ENCODE results near the gene AGBL3.

AGBL3 gene

DNA sequence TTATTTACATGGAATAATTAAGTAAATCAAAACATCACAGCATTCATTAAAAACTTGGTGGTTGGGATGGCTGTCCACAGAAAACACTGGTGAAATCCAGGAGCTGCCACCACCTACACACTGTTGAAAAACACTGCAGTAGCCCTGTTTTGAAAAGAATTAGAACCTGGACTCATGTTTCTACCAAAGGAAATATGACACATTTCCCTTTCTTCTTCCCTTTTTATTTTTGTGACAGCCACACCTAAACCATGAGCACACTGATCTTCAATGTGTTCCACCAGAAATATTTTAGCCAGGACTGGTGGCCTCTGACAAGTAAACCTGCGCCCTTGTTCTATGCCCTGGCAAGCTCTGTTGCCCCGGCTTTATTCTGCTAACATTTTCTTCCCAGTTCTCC is 164.8 kb downstream of the AGBL3 start:
- peak overlapping the region; percentile 93 for H3K27ac ChIP-seq

DNA sequence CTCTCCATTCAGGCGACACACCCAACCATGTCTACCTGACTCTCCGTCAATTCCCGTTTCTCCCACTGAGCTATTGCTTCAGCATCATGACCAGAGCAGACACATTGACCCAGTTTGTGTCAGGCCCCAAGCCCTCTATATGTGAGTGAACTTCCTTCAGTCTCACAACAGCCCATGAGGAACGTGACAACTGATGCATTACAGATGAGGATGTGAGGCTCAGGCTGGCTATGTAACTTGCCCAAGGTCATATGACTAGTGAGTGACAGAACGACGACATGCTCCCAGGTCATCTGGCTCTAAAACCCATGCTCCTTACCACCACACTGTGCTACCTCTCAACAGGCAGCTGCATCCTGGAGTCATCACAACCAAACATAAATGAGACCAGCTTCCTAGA is 165.2 kb downstream of the AGBL3 start:
- H3K4me1 ChIP-seq (ENCODE audit: control insufficient read depth in 1 of 2, insufficient read depth in 1 of 2, low read depth in 1 of 2, low read length in 1 of 2): peaks cover 53 to 59% of the 10 kb centered on the region in 2 experiments
- H3K27me3 ChIP-seq: no peaks in the 10 kb centered on the region
- TF ChIP-seq, protein P1, sequence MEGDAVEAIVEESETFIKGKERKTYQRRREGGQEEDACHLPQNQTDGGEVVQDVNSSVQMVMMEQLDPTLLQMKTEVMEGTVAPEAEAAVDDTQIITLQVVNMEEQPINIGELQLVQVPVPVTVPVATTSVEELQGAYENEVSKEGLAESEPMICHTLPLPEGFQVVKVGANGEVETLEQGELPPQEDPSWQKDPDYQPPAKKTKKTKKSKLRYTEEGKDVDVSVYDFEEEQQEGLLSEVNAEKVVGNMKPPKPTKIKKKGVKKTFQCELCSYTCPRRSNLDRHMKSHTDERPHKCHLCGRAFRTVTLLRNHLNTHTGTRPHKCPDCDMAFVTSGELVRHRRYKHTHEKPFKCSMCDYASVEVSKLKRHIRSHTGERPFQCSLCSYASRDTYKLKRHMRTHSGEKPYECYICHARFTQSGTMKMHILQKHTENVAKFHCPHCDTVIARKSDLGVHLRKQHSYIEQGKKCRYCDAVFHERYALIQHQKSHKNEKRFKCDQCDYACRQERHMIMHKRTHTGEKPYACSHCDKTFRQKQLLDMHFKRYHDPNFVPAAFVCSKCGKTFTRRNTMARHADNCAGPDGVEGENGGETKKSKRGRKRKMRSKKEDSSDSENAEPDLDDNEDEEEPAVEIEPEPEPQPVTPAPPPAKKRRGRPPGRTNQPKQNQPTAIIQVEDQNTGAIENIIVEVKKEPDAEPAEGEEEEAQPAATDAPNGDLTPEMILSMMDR (IDR thresholded peaks at IDR 0.05): no peak
- H3K27ac ChIP-seq: peak overlapping the region; percentile 93
- peak overlapping the region; percentile 79 to 89 for H3K4me3 ChIP-seq (ENCODE audit: low read depth in 1 of 2, low read length in 1 of 2)
- no peaks in the 10 kb centered on the region for H3K9me3 ChIP-seq
- H3K36me3 ChIP-seq: peaks cover 17% of the 10 kb centered on the region

More for the DNA sequence above, 164.8 kb downstream of the AGBL3 start:
- Histone ChIP-seq H3K9me3 (no peaks in the 10 kb centered on the region), H3K4me3 (ENCODE audit: low read depth in 1 of 2, low read length in 1 of 2) (peak overlapping the region; percentile 79 to 89), H3K36me3 (peaks cover 17% of the 10 kb centered on the region), H3K27me3 (no peaks in the 10 kb centered on the region), H3K4me1 (ENCODE audit: control insufficient read depth in 1 of 2, insufficient read depth in 1 of 2, low read depth in 1 of 2, low read length in 1 of 2) (peaks cover 57 to 60% of the 10 kb centered on the region in 2 experiments)
- TF ChIP-seq, protein P1 (IDR thresholded peaks at IDR 0.05): no peak

DNA sequence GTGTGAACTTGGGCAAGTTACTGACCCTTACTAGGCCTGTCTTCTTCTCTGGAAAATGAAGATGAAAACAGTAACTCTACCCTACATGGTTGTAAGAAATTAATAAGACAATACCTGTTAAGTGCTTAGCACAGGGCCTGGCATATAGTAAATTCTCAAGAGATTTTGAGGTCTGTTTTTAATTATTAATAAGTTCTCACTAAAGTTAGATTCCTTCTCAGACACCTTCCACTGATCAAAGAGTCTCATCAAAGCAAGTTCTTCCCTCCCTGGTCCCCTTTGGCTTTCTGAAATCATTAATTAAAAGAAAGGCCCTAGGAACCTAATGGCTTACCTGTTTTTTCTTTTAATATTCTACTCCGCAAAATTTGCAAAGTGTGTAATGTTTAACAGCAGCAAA is 166.1 kb downstream of the AGBL3 start:
- TF ChIP-seq, protein P1 (IDR thresholded peaks at IDR 0.05): no peak
- Histone ChIP-seq H3K27ac (peak overlapping the region; percentile 93), H3K4me1 (ENCODE audit: control insufficient read depth in 1 of 2, insufficient read depth in 1 of 2, low read depth in 1 of 2, low read length in 1 of 2) (peaks cover 46 to 50% of the 10 kb centered on the region in 2 experiments), H3K9me3 (no peaks in the 10 kb centered on the region), H3K36me3 (peaks cover 27% of the 10 kb centered on the region), H3K27me3 (no peaks in the 10 kb centered on the region), H3K4me3 (ENCODE audit: low read depth in 1 of 2, low read length in 1 of 2) (peak overlapping the region; percentile 79 to 89)

DNA sequence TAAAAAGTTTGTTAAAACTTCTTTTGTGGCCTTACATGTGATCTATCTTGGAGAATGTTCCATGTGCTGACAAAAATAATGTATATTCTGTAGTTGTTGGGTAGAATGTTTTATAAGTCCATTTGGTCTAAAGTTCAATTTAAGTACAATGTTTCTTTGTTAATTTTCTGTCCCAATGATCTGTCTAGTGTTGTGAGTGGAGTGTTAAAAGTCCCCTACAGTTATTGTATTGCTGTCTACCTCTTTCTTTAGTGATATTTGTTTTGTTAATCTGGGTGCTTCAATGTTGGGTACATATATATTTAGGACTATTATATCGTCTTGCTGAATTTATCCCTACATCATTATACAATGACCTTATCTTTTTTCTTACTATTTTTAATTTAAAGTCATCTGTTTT is 168.4 kb downstream of the AGBL3 start:
- TF ChIP-seq, protein P1 (IDR thresholded peaks at IDR 0.05): no peak
- no peak overlapping the region for H3K4me3 ChIP-seq (ENCODE audit: low read depth in 1 of 2, low read length in 1 of 2)
- no peaks in the 10 kb centered on the region for H3K27me3 ChIP-seq
- no peaks in the 10 kb centered on the region for H3K9me3 ChIP-seq
- peaks cover 38% of the 10 kb centered on the region for H3K36me3 ChIP-seq
- H3K27ac ChIP-seq: no peak overlapping the region
- H3K4me1 ChIP-seq (ENCODE audit: control insufficient read depth in 1 of 2, insufficient read depth in 1 of 2, low read depth in 1 of 2, low read length in 1 of 2): peaks cover 40 to 68% of the 10 kb centered on the region in 2 experiments

DNA sequence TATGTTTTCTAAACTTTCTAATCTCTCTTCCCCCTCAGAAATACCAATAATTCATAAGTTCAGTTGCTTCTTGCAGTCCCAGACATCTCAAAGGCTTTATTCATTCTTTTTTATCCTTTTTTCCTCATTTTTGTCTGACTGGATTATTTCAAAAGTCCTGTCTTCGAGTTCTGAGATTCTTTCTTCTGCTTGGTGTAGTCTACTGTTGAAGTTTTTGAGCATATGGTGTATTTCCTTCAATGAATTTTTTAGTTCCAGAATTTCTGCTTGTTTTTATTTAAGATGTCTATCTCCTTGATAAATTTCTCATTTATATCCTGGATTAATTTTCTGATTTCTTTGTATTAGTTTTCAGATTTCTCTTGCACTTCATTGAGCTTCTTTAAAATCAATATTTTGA is 170.0 kb downstream of the AGBL3 start:
- TF ChIP-seq, protein P1 (IDR thresholded peaks at IDR 0.05): no peak
- Histone ChIP-seq H3K4me3 (ENCODE audit: low read depth in 1 of 2, low read length in 1 of 2) (no peak overlapping the region), H3K9me3 (no peaks in the 10 kb centered on the region), H3K4me1 (ENCODE audit: control insufficient read depth in 1 of 2, insufficient read depth in 1 of 2, low read depth in 1 of 2, low read length in 1 of 2) (peaks cover 40 to 69% of the 10 kb centered on the region in 2 experiments), H3K27me3 (no peaks in the 10 kb centered on the region), H3K27ac (no peak overlapping the region), H3K36me3 (peaks cover 38% of the 10 kb centered on the region)
